Renal cortical epithelial cell (primary cell): ENCODE measurements around the gene IPO9. TPM values are rescaled to one million over a fixed set of nuclear protein-coding genes. Genes with fewer than 3 reads are reported as not detected.
"Not testable (repeated sequence)": the region's sequence is repeated elsewhere in the genome, so short reads cannot be mapped to it uniquely, and the experiment has no call there.

Experiments
- DNase-seq: peaks from one replicate; pipeline ENCODE4 v3.0.0-alpha.2; 2011; ENCODE audit warnings: low read depth
- total RNA-seq: library from RNA; depleted of rRNA; stranded (reverse); fragments of >200 nt; gene quantifications from 2 replicates; pipeline ENCODE4 v1.2.3, GENCODE V29; 2014

IPO9 gene
- total RNA-seq, 1 donor from 2014 or later = 31.5 TPM

DNA sequence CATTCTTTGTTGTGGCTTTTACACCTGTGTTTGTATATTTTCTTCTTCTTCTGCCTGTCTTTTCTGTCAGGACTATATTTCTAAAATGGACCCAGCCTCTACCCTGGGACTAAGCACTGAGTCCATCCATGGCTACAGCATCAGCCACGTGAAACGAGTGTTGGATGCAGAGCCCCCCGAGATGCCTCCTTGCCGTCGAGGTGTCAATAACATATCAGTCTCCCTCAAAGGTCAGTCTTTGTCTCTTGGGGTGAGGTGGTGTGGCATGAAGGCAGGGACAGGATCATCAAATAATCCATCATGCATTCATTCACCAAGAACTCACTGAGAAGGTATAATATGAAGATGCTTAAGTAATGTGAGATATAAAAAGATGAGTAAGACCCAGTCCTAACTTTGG lies 19.1 kb upstream of the IPO9 start:
- no peak for DNase-seq

GRCh38 chr1:201810466-201811216 lies 18.3 kb upstream of the IPO9 start:
- no peak for DNase-seq

DNA sequence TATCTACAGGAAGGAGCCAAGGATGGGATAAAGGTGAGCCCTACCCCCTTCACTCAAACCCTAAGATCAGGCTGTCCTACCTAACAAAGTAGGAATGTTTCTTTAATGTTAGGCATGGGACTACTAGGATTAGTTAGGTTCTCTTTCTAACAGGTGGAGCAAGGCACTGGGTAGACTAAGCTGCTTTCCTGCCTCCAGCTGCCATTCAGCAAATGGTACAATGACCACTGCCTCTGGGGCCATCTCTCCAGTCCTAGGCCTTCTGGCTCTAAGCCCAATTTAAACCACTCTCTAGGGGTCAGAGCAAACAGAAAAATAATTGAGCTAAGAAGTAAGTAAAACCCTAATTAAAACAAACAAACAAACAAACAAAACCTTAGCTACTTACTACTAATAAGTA lies 15.7 kb upstream of the IPO9 start:
- DNase-seq = no peak

DNA sequence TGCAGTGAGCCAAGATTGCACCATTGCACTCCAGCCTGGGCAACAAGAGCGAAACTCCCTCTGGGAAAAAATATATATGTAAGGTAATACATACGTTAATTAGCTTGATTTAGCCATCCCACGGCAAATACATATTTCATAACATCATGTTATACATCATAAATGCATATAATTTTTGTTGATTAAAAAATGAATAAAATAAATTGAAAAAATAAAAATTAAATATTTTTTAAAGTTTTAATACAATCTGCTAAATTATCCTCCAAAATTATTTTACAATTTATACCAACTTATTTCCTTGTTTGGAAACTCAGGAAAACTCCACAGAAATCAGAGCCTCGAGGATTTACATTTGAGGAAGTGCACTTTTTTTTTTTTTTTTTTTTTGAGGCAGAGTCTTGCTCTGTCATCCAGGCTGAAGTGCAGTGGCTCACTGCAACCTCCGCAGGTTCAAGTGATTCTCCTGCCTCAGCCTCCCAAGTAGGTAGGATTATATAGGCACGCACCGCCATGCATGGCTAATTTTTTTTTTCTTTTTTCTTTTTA lies 12.6 kb upstream of the IPO9 start:
- DNase-seq = no peak

DNA sequence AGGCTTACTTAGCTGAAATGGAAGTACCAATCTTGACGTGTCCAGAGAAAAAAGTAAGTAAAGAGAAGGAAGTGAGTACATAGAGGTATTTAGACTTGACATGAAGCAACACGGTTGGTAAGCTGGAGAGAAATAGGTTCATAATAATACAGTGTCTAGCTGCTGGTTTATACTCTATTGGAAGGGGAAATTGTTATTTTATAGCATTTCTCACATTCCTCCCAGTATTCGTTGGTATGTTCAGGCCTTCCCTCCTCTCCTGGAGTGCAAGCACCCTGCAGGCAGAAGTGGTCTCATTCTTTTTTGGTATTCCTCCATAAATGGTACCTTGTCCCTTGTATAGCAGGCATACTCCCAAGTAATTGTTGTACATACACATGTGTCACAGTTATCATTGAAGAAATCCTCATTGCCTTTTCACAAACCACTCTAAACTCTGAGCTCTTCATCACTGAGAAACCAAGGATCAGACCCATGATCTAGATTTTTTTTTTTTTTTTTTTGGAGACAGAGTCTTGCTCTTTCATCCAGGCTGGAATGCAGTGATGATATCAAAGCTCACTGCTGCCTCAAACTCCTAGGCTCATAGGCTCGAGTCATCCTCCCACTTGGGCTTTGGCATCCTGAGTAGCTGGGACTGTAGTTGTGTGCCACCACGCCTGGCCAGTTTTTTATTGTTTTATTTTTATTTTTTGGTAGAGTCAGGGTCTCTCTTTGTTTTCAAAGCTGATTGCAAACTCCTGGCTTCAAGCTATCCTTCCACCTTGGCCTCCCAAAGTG lies 9.8 kb upstream of the IPO9 start:
- DNase-seq = no peak

DNA sequence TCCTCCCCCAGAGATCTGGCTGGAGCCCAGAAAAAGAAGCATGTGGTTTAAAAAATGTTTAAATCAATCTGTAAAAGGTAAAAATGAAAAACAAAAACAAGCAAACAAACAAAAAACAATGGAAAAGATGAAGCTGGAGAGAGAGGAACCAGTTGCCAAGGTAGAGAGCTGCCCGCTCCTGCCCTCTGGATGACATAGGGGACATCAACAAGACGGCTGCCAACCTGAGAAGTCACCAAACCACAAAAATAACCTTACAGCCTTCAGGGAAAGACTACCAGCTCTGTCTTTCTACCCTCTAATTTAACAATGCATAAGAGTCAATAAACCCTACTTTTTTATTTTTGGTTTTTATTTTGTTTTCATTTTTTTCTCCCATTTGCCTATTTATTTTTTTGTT lies 8.5 kb upstream of the IPO9 start:
- DNase-seq = no peak

- DNase-seq = no peak
Measured at GRCh38 chr1:201825245-201825644, 3.7 kb upstream of the IPO9 start.

DNA sequence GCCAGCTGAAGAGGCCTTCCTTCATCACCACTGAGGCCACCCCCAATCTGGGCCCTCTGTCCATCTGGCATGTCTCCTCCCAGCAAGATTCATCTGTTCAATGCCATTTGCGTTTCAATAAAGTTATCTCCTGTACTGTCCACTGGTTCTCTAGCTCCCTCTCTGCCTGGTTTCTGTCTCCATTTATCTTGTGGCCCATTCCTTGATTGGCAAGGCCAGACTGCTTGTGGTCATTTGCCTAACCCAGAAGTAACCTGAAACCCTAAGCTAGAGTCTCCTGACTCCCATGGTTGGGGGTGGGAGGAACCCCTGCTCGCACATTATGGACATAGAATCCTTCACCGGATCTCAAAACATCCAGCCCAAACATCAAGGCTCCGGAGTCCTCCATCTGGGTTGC lies 2.1 kb upstream of the IPO9 start:
- no peak for DNase-seq

- no peak for DNase-seq
Measured at GRCh38 chr1:201827321-201828216, 1.4 kb upstream of the IPO9 start.

DNA sequence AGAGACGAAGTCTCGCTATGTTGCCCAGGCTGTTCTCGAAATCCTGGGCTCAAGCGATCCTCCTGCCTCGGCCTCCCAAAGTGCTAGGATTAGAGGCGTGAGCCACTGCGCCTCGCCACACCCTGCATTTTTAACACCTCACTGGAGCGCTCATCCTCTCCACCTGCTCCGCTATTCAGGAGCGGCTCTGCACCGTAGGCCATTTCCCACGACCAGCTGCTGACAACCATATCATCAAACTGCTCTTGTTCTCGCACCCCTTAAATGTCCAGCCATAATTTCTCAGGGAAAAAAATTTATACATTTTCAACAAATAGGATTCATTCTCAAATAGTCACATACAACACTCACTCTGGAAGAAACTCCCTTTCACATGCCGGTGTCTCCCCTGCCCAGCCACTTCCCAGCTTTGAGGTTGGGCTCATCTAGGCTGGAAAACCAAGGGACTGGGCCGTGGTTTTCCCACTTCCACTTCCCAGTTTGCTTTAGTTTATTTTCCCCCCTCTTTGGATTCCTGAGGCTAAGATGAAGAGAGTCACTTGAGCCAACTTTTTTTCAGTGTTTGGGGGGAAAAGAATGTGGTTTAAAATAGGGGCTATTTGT lies 639 bp upstream of the IPO9 start:
- no peak for DNase-seq

DNA sequence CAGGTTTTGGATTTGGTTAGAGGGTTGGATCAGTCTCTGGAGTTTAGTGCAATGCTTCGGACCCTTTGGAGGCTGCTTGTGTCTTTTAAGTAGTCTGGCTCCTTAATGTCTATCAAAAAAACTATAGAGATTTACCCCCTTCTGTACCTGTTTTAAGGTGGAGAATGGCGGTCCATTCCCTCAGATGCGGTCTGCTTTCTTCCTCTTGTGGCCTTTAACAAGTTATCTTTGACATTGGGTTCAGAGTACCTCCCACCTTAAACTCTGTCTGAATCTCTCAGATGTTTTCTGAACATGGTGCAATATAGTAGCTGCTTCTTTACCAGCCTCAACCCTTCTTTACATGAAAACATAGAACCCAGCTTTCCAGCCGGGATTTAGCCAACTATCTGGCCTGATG lies 2.4 kb downstream of the IPO9 start:
- no peak for DNase-seq

GRCh38 chr1:201834621-201835020 lies 5.7 kb downstream of the IPO9 start:
- DNase-seq = no peak

DNA sequence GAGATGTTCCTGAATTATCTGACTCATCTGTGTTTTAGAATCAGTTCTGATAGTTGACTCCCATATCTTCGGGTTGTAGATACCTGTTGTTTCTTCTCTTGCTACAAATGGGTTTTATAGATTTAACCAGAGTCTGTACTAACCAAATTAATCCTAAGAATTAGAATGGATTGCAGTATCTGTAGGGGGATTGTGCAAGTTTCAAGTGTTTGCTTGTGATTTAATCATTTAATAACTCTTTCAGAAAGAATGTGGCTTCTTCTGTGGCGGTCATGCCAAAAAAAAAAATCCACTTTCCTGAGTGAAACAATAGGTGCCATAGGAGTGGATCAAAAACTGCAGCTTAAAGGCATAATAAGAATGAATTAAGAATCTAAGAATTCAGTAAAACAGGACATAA lies 9.4 kb downstream of the IPO9 start:
- no peak for DNase-seq

- not testable (repeated sequence) for DNase-seq
Measured at GRCh38 chr1:201839089-201839488, 10.1 kb downstream of the IPO9 start.

DNA sequence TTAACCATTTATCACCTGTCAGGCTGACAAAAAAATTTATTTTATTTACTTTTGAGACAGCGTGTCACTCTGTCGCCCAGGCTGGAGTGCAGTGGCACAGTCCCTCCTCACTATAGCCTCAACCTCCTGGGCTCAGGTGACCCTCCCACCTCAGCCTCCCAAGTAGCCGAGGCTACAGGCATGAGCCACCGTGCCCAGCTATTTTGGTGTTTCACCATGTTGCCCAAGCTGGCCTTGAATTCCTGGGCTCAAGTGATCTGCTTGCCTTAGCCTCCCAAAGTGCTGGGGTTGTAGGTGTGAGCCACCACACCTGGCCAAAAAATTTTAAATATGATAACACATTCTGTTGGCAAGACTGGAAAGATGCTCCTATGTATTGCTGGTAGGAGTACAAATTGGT lies 11.1 kb downstream of the IPO9 start:
- no peak for DNase-seq

DNA sequence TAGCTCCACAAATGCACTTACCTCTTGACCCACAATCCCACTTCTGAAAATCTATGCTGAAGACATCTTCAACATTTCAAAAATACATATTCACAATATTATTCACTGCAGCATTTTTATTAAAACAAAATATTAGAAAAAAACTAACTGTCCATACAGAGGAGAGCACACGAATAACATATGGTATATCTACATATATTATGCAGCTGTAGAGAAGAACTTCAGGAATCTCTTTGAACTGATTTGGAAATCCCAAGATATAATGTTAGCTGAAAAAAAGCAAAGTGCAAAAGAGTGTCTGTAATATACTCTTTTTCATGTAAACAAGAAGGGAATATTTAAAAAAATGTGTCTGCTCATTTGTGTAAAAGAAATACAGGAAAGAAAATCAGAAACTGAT lies 11.5 kb downstream of the IPO9 start:
- DNase-seq = no peak

DNA sequence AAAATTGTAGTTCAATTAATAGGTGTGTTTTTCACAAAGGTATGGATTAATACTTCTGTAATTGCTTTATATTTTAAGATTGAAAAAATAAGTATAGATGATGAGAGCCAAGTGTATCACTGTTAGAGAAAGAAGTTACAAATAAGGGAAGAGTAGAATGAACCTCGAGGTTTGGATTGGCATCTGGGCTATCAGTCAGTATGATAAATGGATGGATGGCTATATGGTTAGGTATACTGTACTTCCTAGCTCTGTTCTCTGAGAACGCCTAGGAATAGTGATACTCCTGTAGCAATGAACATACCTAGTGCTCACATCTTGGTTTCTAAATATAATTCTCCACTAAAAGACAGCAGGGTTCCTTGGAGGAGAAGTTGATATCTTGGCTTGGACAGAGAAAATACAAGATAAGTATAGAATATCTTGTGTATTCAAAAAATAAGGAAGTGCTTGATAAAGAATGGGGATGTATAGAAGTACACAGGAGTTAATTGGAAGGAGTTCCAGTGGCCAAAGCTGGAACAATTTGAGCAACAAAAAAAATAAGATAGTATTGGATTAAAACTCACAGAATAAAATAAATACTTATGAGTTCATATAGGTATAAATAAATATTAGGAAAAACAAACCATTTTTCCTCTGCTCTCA lies 12.4 kb downstream of the IPO9 start:
- DNase-seq = no peak

- DNase-seq = no peak
Measured at GRCh38 chr1:201842472-201843027, 13.6 kb downstream of the IPO9 start.

GRCh38 chr1:201845331-201846083 lies 16.6 kb downstream of the IPO9 start:
- no peak for DNase-seq

DNA sequence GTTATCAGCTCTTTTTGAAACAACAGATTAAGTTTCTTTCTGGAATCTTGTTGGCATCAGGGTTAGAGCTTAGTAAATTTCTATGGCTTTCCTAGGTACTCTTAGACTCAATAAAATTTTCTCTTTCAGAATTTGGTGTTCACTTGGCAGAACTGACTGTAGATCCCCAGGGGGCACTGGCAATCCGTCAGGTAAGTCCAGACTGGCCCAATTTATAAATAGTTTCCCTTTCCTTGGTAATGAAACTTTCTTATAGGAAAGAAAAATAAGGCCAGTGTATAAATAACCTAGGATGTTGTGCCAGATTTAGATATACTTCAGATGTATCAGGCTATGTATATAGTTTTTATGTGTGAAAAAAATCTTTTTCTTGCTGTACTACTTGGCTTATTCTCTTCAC lies 18.2 kb downstream of the IPO9 start:
- DNase-seq = no peak
